Lung (tissue), 12 donors: ENCODE measurements around the gene SYK. TPM values are rescaled to one million over a fixed set of nuclear protein-coding genes. Genes with fewer than 3 reads are reported as not detected.

Experiments
- ATAC-seq: fragments of 200-7000 bp; cut with Tn5 transposase; one replicate; pipeline ENCODE4 v1.9.1; 2020; ENCODE audit warnings: moderate number of reproducible peaks; ENCODE audit not compliant: insufficient read depth, low FRiP score
- DNase-seq, 3 donors: peaks; one replicate each; pipeline ENCODE4 v3.0.0-alpha.2; 2013 to 2017
- H3K27ac ChIP-seq, 2 donors: one replicate each; pipeline ENCODE4 v1.5.1; 2013; ENCODE audit warnings: mild to moderate bottlenecking in 2 of 2, moderate library complexity in 2 of 2, control low read depth in 1 of 2, inconsistent platforms in 1 of 2, low read depth in 1 of 2, low read length in 1 of 2
- H3K27me3 ChIP-seq, 3 donors: one replicate each; pipeline ENCODE4 v1.5.1; 2013; ENCODE audit warnings: low read length in 2 of 3; ENCODE audit not compliant: control insufficient read depth in 3 of 3, insufficient read depth in 3 of 3
- H3K36me3 ChIP-seq, 4 donors: one replicate each; pipeline ENCODE4 v1.5.1; 2013; ENCODE audit warnings: low read length in 4 of 4, mild to moderate bottlenecking in 1 of 4, moderate library complexity in 1 of 4; ENCODE audit not compliant: control insufficient read depth in 4 of 4, insufficient read depth in 4 of 4
- H3K4me1 ChIP-seq, 5 donors: one replicate each; pipeline ENCODE4 v1.5.1; 2013; ENCODE audit warnings: low read length in 5 of 5, mild to moderate bottlenecking in 2 of 5, moderate library complexity in 1 of 5; ENCODE audit not compliant: control insufficient read depth in 5 of 5, insufficient read depth in 5 of 5
- H3K4me3 ChIP-seq: one replicate; pipeline ENCODE4 v1.5.1; 2013; ENCODE audit warnings: mild to moderate bottlenecking, control low read depth, moderate library complexity
- H3K9ac ChIP-seq, 2 donors: one replicate each; pipeline ENCODE4 v1.5.1; 2013; ENCODE audit warnings: low read length in 2 of 2, control low read depth in 1 of 2; ENCODE audit not compliant: insufficient read depth in 1 of 2
- H3K9me3 ChIP-seq, 4 donors: one replicate each; pipeline ENCODE4 v1.5.1; 2013; ENCODE audit warnings: low read length in 3 of 4, mild to moderate bottlenecking in 1 of 4, moderate library complexity in 1 of 4; ENCODE audit not compliant: control insufficient read depth in 4 of 4, insufficient read depth in 3 of 4
- CTCF ChIP-seq: IDR thresholded peaks from 2 replicates; pipeline ENCODE4 v1.5.1; 2012; ENCODE audit warnings: mild to moderate bottlenecking; ENCODE audit errors: control extremely low read depth, extremely low read depth
- WGBS, 2 donors: extraction: QIAGEN DNeasy Blood & Tissue Kit; methylation state at CpG; one replicate each; pipeline ENCODE4 v1.1.7; 2013; 5-methylcytosine and 5-hydroxymethylcytosine counted together
- polyA plus RNA-seq, 2 donors: library from polyadenylated mRNA; stranded (reverse); fragments of 200-250 nt; gene quantifications; one replicate each; pipeline ENCODE4 v1.2.1, GENCODE V29; 2013
- total RNA-seq, 2 donors: library from RNA; depleted of rRNA in 1 of 2; stranded (reverse); fragments of >200 nt in 1 of 2; gene quantifications; one replicate each; pipeline ENCODE4 v1.2.1, GENCODE V29; 2014 to 2021
- donor health status: control.
- donor health status: control.
- donor health status: Bipolar disorder and iron deficiency.
- donor health status: healthy.
- donor health status: DM: yes; HTN: yes; CAD: no.

Gene SYK
- total and polyA plus RNA-seq, 4 donors: 13.7 to 71.6 (median 35.0) TPM

- ATAC-seq: no peak
- Histone ChIP-seq H3K27ac (no peak overlapping the region), H3K4me3 (no peak overlapping the region), H3K9ac (no peak overlapping the region), H3K27me3 (no peaks in the 10 kb centered on the region), H3K4me1 (peaks cover 0 to 5% (median 0%) of the 10 kb centered on the region in 5 donors), H3K9me3 (no peaks in the 10 kb centered on the region), H3K36me3 (no peaks in the 10 kb centered on the region)
- DNase-seq: no peak
- TF ChIP-seq CTCF: no peak
- WGBS, 2 donors: 68 to 76% methylated on average over 2 of the region's 2 CpGs
Measured at GRCh38 chr9:90925581-90926257, 124.1 kb downstream of the SYK start.

DNA sequence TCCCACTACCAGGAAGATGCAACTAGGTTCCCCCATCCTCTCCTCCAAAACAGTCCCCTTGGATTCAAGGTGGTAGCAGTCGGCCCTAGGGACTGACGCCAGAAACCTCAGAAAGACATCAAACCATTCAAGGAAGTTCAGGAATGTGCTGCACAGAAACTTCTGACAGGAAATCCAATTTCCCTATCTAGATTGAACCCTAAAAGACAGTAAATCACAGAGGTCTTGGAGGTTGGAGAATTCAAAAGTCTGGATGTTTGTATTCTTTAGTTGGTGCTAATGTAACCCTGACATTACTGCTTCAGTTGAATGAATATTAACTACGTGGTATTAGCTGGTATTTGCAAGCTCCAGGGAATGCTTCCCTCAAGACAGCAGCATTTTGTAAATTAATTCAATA is 125.3 kb downstream of the SYK start:
- Histone ChIP-seq H3K9me3 (no peaks in the 10 kb centered on the region), H3K4me1 (peaks cover 0 to 3% (median 0%) of the 10 kb centered on the region in 5 donors), H3K9ac (no peak overlapping the region), H3K27ac (no peak overlapping the region), H3K27me3 (no peaks in the 10 kb centered on the region), H3K36me3 (no peaks in the 10 kb centered on the region), H3K4me3 (no peak overlapping the region)
- no peak for ATAC-seq
- WGBS, 2 donors: 53 to 54% methylated on average over 3 of the region's 3 CpGs
- DNase-seq: no peak
- TF ChIP-seq CTCF: no peak

GRCh38 chr9:90927496-90927895 is 125.9 kb downstream of the SYK start:
- H3K9me3 ChIP-seq: no peaks in the 10 kb centered on the region
- H3K27ac ChIP-seq: no peak overlapping the region
- TF ChIP-seq CTCF: no peak
- H3K4me1 ChIP-seq: peaks cover 0 to 3% (median 0%) of the 10 kb centered on the region in 5 donors
- no peak for DNase-seq
- H3K4me3 ChIP-seq: no peak overlapping the region
- no peaks in the 10 kb centered on the region for H3K36me3 ChIP-seq
- WGBS, 2 donors: 80 to 87% methylated on average over 6 of the region's 6 CpGs
- H3K27me3 ChIP-seq: no peaks in the 10 kb centered on the region
- ATAC-seq: no peak
- H3K9ac ChIP-seq: no peak overlapping the region

DNA sequence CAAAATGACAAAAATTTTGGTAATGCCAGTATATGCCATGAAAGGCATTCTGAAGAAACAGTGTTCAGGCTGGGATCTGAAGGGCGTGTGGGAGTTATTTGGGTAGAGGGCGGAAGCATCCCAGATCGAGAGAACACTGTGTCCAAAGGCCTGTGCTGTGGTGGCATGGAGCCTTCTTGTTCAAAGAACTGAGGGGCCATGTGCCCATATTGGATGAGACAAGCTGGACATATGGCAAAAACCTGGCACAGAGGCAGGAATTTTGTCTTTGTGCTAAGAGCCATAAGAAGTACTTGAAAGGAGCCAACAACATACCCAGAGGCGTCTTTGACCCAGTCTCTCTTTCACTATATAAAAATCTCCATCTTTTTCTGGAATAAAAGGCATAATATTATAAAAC is 128.0 kb downstream of the SYK start:
- ATAC-seq: no peak
- no peaks in the 10 kb centered on the region for H3K36me3 ChIP-seq
- no peak for TF ChIP-seq CTCF
- no peaks in the 10 kb centered on the region for H3K27me3 ChIP-seq
- H3K4me1 ChIP-seq: peaks cover 0 to 3% (median 0%) of the 10 kb centered on the region in 5 donors
- no peaks in the 10 kb centered on the region for H3K9me3 ChIP-seq
- no peak overlapping the region for H3K27ac ChIP-seq
- DNase-seq: no peak
- H3K4me3 ChIP-seq: no peak overlapping the region
- H3K9ac ChIP-seq: no peak overlapping the region
- 89 to 93% methylated on average over 4 of the region's 4 CpGs for WGBS, 2 donors
